Transverse colon (tissue), 4 donors: ENCODE results near the gene DOCK6.

ENCODE experiments used
- CTCF ChIP-seq, 5 experiments: fragments of 200-600 bp in 3 of 5; fragments of 450-650 bp in 2 of 5; sonication (generic) in 3 of 5; IDR thresholded peaks; 1 replicate in 2 of 5; 2 replicates in 3 of 5; pipeline ENCODE4 v1.5.1; 2016 to 2017; ENCODE audit warnings: antibody characterized with exemption in 5 of 5, inconsistent platforms in 3 of 5, mild to moderate bottlenecking in 2 of 5, moderate library complexity in 1 of 5
- EP300 ChIP-seq: sonication (generic); formaldehyde crosslinking; IDR thresholded peaks from one replicate; pipeline ENCODE4 v1.6.1; 2017; ENCODE audit warnings: antibody characterized with exemption, low read depth
- POLR2A ChIP-seq: fragments of 450-650 bp; IDR thresholded peaks from one replicate; pipeline ENCODE4 v1.6.1; 2016; ENCODE audit warnings: antibody characterized with exemption, mild to moderate bottlenecking, moderate library complexity
- POLR2AphosphoS5 ChIP-seq, 3 donors: sonication (generic); formaldehyde crosslinking; IDR thresholded peaks; one replicate each; pipeline ENCODE4 v1.6.1; 2016; ENCODE audit warnings: antibody characterized with exemption in 3 of 3

GRCh38 chr19:11296264-11296663 is 33.9 kb upstream of the DOCK6 start:
- TF ChIP-seq CTCF (IDR thresholded peaks at IDR 0.05), result no peak
- TF ChIP-seq POLR2A, result no peak
- no peak for TF ChIP-seq POLR2AphosphoS5 (IDR thresholded peaks at IDR 0.05)
- TF ChIP-seq EP300, result no peak
